Bronchial epithelial cell (primary cell): ENCODE data around the gene GALNT8. TPM values are rescaled to one million over a fixed set of nuclear protein-coding genes. Genes with fewer than 3 reads are reported as not detected.
A peak's percentile ranks its signal among the peaks of the same experiment; 100 is the strongest.

ENCODE experiments used
- DNase-seq: peaks from one replicate; pipeline ENCODE4 v3.0.0-alpha.2; 2010; ENCODE audit warnings: low read depth
- FAIRE-seq: peaks from 2 replicates; lab custom pipeline; 2011; peaks lifted over from hg19 to GRCh38; lab: Jason Lieb, UNC
- H3K27me3 ChIP-seq: 2 replicates; pipeline ENCODE4 v1.5.1; 2011; ENCODE audit warnings: low read length; ENCODE audit not compliant: control insufficient read depth, insufficient read depth
- H3K36me3 ChIP-seq: 2 replicates; pipeline ENCODE4 v1.5.1; 2011; ENCODE audit warnings: low read length; ENCODE audit not compliant: control insufficient read depth, insufficient read depth
- H3K4me3 ChIP-seq: 2 replicates; pipeline ENCODE4 v1.5.1; 2011; ENCODE audit warnings: mild to moderate bottlenecking, low read depth, low read length, control low read depth
- total RNA-seq: library from RNA; depleted of rRNA; stranded (reverse); fragments of >200 nt; gene quantifications from 2 replicates; pipeline ENCODE4 v1.2.1, GENCODE V29; 2014
- TF ChIP-seq, protein P1 (sequence below): IDR thresholded peaks from 2 replicates; pipeline ENCODE4 v1.5.1; 2011; ENCODE audit warnings: mild to moderate bottlenecking, moderate library complexity, low read length, control low read depth, inconsistent platforms; ENCODE audit not compliant: insufficient read depth, severe bottlenecking

Gene GALNT8
- total RNA-seq, 1 donor from 2014 or later: not detected

GRCh38 chr12:4775936-4776335 lies 55.7 kb downstream of the GALNT8 start:
- FAIRE-seq (no peak), DNase-seq (no peak)
- H3K36me3 ChIP-seq: no peaks in the 10 kb centered on the region
- no peak overlapping the region for H3K4me3 ChIP-seq
- TF ChIP-seq, protein P1, sequence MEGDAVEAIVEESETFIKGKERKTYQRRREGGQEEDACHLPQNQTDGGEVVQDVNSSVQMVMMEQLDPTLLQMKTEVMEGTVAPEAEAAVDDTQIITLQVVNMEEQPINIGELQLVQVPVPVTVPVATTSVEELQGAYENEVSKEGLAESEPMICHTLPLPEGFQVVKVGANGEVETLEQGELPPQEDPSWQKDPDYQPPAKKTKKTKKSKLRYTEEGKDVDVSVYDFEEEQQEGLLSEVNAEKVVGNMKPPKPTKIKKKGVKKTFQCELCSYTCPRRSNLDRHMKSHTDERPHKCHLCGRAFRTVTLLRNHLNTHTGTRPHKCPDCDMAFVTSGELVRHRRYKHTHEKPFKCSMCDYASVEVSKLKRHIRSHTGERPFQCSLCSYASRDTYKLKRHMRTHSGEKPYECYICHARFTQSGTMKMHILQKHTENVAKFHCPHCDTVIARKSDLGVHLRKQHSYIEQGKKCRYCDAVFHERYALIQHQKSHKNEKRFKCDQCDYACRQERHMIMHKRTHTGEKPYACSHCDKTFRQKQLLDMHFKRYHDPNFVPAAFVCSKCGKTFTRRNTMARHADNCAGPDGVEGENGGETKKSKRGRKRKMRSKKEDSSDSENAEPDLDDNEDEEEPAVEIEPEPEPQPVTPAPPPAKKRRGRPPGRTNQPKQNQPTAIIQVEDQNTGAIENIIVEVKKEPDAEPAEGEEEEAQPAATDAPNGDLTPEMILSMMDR: no peak
- peaks cover 2% of the 10 kb centered on the region for H3K27me3 ChIP-seq

DNA sequence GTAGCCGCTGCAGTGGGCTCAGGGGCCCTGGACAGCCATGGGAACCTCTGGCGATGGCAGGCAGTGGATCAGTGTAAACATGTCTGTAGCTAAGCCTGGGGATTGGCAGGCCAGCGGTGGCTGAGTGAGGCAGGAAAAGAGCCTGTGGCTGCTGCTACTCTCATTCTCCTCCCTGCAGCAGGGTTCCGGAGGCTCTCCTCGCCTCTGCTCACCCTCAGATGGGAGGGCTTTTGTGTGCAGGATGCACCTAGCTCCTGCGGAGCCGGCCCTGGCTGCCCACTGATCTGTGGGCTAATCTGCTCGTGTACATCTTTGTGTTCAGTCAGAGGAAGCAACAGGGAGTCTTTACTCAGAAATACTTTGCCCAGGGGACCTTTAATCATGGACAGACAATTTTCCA lies 59.5 kb downstream of the GALNT8 start:
- Histone ChIP-seq H3K4me3 (no peak overlapping the region), H3K36me3 (no peaks in the 10 kb centered on the region), H3K27me3 (peaks cover 2% of the 10 kb centered on the region)
- TF ChIP-seq, protein P1: no peak
- DNase-seq: no peak
- no peak for FAIRE-seq

DNA sequence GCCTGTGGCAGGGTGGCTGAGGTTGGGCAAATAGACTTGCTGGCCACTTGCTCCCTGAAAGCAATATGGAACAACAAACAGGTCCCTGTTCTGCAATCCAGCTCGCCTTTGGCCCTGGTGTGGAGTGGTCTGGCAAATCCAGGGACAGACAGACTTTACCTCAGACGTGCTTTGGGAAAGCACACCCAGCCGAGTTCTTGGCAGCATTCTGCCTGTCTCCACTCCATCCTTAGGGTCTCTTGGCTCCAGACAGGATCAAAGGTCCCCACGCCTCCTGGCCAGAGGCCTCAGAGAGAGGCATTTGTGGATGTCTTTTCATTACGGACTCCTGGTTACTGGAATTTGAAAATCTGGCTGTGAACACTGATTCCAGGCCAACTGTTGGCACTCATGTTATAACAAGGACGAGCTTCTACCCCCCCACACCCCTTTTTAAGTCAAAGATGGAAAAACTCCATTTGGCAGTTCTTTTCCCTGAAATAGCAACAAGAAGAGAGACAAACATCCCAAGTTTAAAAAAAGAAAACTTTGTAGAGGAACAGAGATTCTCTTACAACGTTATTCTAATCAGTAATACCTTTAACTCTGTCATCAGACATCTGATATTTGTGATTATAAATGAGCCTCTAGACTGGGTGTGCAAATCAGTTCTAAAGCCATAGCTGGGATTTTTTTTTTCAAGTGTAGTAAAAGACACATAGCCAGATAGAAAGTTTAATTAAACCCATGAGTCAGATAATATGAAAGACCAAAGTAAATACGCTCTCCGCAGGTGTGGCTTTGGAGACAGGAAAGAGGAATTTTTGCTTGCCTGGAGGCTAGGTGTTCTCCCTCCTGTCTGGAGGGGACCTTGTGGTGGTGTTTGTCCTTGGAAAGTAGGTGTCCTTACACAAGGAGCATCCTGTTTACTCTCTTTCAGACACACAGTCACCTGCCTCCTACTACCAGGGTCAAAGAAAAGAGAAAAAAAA lies 60.7 kb downstream of the GALNT8 start:
- no peak overlapping the region for H3K4me3 ChIP-seq
- DNase-seq (peak; percentile 30), FAIRE-seq (no peak)
- H3K27me3 ChIP-seq: peaks cover 2% of the 10 kb centered on the region
- TF ChIP-seq, protein P1: no peak
- H3K36me3 ChIP-seq: no peaks in the 10 kb centered on the region

DNA sequence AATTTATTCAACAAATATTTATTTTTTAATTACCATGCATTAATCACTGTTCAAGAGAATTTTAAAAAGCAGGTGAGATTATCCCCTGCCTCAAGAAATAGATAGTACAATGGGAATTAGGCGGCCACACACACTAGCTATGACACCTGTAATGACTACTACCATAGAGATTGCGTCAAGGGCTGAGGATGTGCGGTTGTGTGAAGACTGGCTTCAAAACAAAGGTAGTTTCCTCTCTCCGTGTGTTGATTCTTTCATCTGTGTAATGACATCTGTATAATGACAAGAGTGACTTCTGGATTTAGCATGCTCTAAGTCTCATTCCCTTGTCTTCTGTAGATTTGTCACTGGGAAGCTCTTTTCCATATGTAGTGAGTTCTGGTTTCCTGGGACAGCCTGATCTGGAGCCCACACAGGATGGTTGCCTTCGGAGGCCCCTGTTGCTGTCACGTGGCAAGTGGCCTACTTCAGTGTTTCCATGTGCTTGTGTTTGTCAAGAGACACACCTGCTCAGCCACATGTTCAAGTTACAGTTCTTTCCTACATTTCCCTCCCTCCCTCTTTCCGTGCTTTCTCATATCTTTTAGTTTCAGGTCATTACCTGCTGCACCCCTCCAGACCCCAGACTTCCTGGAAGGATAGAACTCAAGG lies 64.3 kb downstream of the GALNT8 start:
- Histone ChIP-seq H3K36me3 (no peaks in the 10 kb centered on the region), H3K27me3 (peaks cover 2% of the 10 kb centered on the region)
- FAIRE-seq: no peak

GRCh38 chr12:4786795-4787194 lies 66.6 kb downstream of the GALNT8 start:
- TF ChIP-seq, protein P1: no peak
- no peak for DNase-seq
- FAIRE-seq: no peak
- Histone ChIP-seq H3K36me3 (no peaks in the 10 kb centered on the region), H3K4me3 (no peak overlapping the region), H3K27me3 (no peaks in the 10 kb centered on the region)

More for the DNA sequence above, 64.3 kb downstream of the GALNT8 start:
- TF ChIP-seq, protein P1: no peak
- DNase-seq: no peak
- no peak overlapping the region for H3K4me3 ChIP-seq
